CD14-positive monocyte (primary cell): Measurements from ENCODE around the gene KIFC3. TPM values are rescaled to one million over a fixed set of nuclear protein-coding genes. Genes with fewer than 3 reads are reported as not detected.

Source experiments
- DNase-seq, 3 donors: peaks; one replicate each; pipeline ENCODE4 v3.0.0-alpha.2; 2011 to 2022
- H2AFZ ChIP-seq: 2 replicates; pipeline ENCODE4 v1.6.0; 2012; ENCODE audit warnings: mild to moderate bottlenecking, low read depth, low read length, inconsistent platforms; ENCODE audit not compliant: insufficient read depth, poor library complexity, severe bottlenecking
- H3K27ac ChIP-seq, 2 donors: 1 replicate in 1 of 2; 2 replicates in 1 of 2; pipeline ENCODE4 v1.5.1; 2012 to 2013; ENCODE audit warnings: low read length in 2 of 2, control low read depth in 1 of 2, inconsistent platforms in 1 of 2, low read depth in 1 of 2, mild to moderate bottlenecking in 1 of 2
- H3K27me3 ChIP-seq, 2 donors: one replicate each; pipeline versions ENCODE4 v1.6.0 to v1.6.1; 2011 to 2013; ENCODE audit warnings: low read length in 2 of 2; ENCODE audit not compliant: control insufficient read depth in 2 of 2, insufficient read depth in 2 of 2
- H3K36me3 ChIP-seq, 2 donors: replicated peaks in 1 of 2; 1 replicate in 1 of 2; 2 replicates in 1 of 2; pipeline versions ENCODE4 v1.5.1 to v1.6.1; 2012 to 2013; ENCODE audit warnings: low read length in 2 of 2, control low read depth in 1 of 2, inconsistent platforms in 1 of 2, mild to moderate bottlenecking in 1 of 2; ENCODE audit not compliant: insufficient read depth in 2 of 2, control insufficient read depth in 1 of 2
- H3K4me1 ChIP-seq, 2 donors: 1 replicate in 1 of 2; 2 replicates in 1 of 2; pipeline versions ENCODE4 v1.5.1 to v1.6.1; 2012 to 2013; ENCODE audit warnings: low read length in 2 of 2, control low read depth in 1 of 2, inconsistent platforms in 1 of 2, mild to moderate bottlenecking in 1 of 2, moderate library complexity in 1 of 2; ENCODE audit not compliant: insufficient read depth in 2 of 2, control insufficient read depth in 1 of 2
- H3K4me2 ChIP-seq: replicated peaks from 2 replicates; pipeline ENCODE3; 2012; ENCODE audit warnings: low read length, moderate library complexity, mild to moderate bottlenecking; ENCODE audit not compliant: poor library complexity, severe bottlenecking; ENCODE audit errors: extremely low read depth
- H3K4me3 ChIP-seq, 3 experiments: fragments of 200-600 bp in 1 of 3; sonication (generic) in 1 of 3; replicated peaks in 1 of 3; 1 replicate in 2 of 3; 2 replicates in 1 of 3; pipeline ENCODE4 v1.5.1; 2011 to 2013; ENCODE audit warnings: low read length in 3 of 3, mild to moderate bottlenecking in 3 of 3, control low read depth in 2 of 3, low read depth in 2 of 3, inconsistent platforms in 1 of 3, moderate library complexity in 1 of 3
- H3K79me2 ChIP-seq: 2 replicates; pipeline ENCODE4 v1.6.0; 2012; ENCODE audit warnings: mild to moderate bottlenecking, control low read depth, inconsistent platforms, low read length, moderate library complexity; ENCODE audit not compliant: insufficient read depth
- H3K9ac ChIP-seq: 2 replicates; pipeline ENCODE4 v1.6.0; 2017; ENCODE audit warnings: low read length, mild to moderate bottlenecking; ENCODE audit not compliant: insufficient read depth, poor library complexity, severe bottlenecking
- H3K9me3 ChIP-seq, 2 donors: replicated peaks in 1 of 2; 1 replicate in 1 of 2; 2 replicates in 1 of 2; pipeline versions ENCODE4 v1.5.1 to v1.6.1; 2012 to 2013; ENCODE audit warnings: low read length in 2 of 2, control low read depth in 1 of 2; ENCODE audit not compliant: control insufficient read depth in 1 of 2, insufficient read depth in 1 of 2
- H4K20me1 ChIP-seq: 2 replicates; pipeline ENCODE4 v1.6.0; 2012; ENCODE audit warnings: mild to moderate bottlenecking, low read length, control low read depth, moderate library complexity; ENCODE audit not compliant: insufficient read depth
- H3K27ac Mint-ChIP-seq, 7 donors: one replicate each; pipeline ENCODE4 v1.8.0; 2020; ENCODE audit warnings: mild to moderate bottlenecking in 7 of 7, mixed read lengths in 7 of 7, moderate library complexity in 6 of 7, inconsistent platforms in 2 of 7
- H3K27me3 Mint-ChIP-seq, 3 donors: one replicate each; pipeline ENCODE4 v1.8.0; 2021 to 2022; ENCODE audit warnings: low read depth in 3 of 3, mild to moderate bottlenecking in 3 of 3, mixed read lengths in 3 of 3, moderate library complexity in 3 of 3, inconsistent platforms in 1 of 3
- H3K36me3 Mint-ChIP-seq, 2 donors: one replicate each; pipeline ENCODE4 v1.8.0; 2020; ENCODE audit warnings: mixed read lengths in 2 of 2, inconsistent platforms in 1 of 2, mild to moderate bottlenecking in 1 of 2
- H3K4me1 Mint-ChIP-seq: one replicate; pipeline ENCODE4 v1.8.0; 2020; ENCODE audit warnings: mild to moderate bottlenecking, mixed read lengths
- H3K4me3 Mint-ChIP-seq, 2 donors: one replicate each; pipeline ENCODE4 v1.8.0; 2020; ENCODE audit warnings: mild to moderate bottlenecking in 2 of 2, mixed read lengths in 2 of 2, moderate library complexity in 1 of 2
- H3K9me3 Mint-ChIP-seq, 7 donors: one replicate each; pipeline ENCODE4 v1.8.0; 2020 to 2022; ENCODE audit warnings: mixed read lengths in 7 of 7, mild to moderate bottlenecking in 6 of 7, moderate library complexity in 6 of 7, inconsistent platforms in 2 of 7
- WGBS: methylation state at CpG from one replicate; pipeline ENCODE4 v1.1.5; 2013; ENCODE audit warnings: missing lambda C conversion rate; ENCODE audit not compliant: insufficient coverage; 5-methylcytosine and 5-hydroxymethylcytosine counted together
- intact Hi-C, 2 donors: fragments of 100-400 bp; cut with micrococcal nuclease; formaldehyde crosslinking; loops; one replicate each; pipeline versions ENCODE4 v1.15.0 to v1.15.1; 2023
- polyA plus RNA-seq, 3 donors: library from polyadenylated mRNA; depleted of rRNA in 1 of 3; unstranded in 2 of 3; stranded (reverse) in 1 of 3; fragments of 300-500 nt in 2 of 3; fragments of >200 nt in 1 of 3; fragmentation: Illumina TruSeq in 2 of 3; gene quantifications; 1 replicate in 2 of 3; 2 replicates in 1 of 3; pipeline ENCODE4 v1.2.3, GENCODE V29; 2012 to 2021
- TF ChIP-seq, protein P1 (sequence below): fragments of 200-600 bp; IDR thresholded peaks from one replicate; pipeline ENCODE4 v1.8.0; 2022; ENCODE audit warnings: antibody characterized with exemption, mild to moderate bottlenecking

The KIFC3 gene
- polyA plus RNA-seq, 3 donors, result 0.24 to 1.7 TPM; not detected in 1

DNA sequence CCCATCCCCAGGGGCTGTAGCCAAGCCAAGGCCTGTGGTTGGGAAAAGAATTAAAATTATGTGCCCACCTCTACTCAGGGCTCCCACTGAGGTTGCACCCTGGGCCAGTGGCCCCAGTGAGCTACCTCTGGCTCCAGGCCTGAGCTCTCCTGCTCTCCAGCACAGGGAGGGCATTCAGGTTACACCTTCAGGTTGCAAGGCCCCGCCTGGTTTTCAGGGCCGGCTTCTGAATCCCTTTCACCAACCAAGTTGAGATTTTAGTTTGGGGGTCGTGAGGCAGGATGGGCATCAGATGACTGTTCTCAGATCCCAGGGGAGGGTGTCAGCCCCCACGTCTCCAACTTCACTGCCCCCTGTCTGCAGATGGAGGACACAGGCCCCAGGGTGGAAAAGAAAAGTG, 74.7 kb downstream of the KIFC3 start:
- peaks cover 0 to 5% (median 5%) of the 10 kb centered on the region in 3 donors for H3K27me3 Mint-ChIP-seq
- 100% methylated on average over 1 of the region's 4 CpGs for WGBS
- Histone ChIP-seq H2AFZ (no peak overlapping the region), H3K79me2 (no peaks in the 10 kb centered on the region), H3K9ac (no peak overlapping the region), H3K27me3 (no peaks in the 10 kb centered on the region), H3K36me3 (no peaks in the 10 kb centered on the region), H3K4me3 (no peak overlapping the region), H3K4me2 (no peak overlapping the region), H3K27ac (no peak overlapping the region), H4K20me1 (no peaks in the 10 kb centered on the region), H3K4me1 (peaks cover 0 to 7% of the 10 kb centered on the region in 2 donors), H3K9me3 (no peaks in the 10 kb centered on the region)
- no peaks in the 10 kb centered on the region for H3K36me3 Mint-ChIP-seq
- peaks cover 0 to 3% (median 0%) of the 10 kb centered on the region in 7 donors for H3K9me3 Mint-ChIP-seq
- TF ChIP-seq, protein P1, sequence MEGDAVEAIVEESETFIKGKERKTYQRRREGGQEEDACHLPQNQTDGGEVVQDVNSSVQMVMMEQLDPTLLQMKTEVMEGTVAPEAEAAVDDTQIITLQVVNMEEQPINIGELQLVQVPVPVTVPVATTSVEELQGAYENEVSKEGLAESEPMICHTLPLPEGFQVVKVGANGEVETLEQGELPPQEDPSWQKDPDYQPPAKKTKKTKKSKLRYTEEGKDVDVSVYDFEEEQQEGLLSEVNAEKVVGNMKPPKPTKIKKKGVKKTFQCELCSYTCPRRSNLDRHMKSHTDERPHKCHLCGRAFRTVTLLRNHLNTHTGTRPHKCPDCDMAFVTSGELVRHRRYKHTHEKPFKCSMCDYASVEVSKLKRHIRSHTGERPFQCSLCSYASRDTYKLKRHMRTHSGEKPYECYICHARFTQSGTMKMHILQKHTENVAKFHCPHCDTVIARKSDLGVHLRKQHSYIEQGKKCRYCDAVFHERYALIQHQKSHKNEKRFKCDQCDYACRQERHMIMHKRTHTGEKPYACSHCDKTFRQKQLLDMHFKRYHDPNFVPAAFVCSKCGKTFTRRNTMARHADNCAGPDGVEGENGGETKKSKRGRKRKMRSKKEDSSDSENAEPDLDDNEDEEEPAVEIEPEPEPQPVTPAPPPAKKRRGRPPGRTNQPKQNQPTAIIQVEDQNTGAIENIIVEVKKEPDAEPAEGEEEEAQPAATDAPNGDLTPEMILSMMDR, result no peak
- intact Hi-C loops, result no loop called here
- H3K27ac Mint-ChIP-seq, result no peak overlapping the region
- DNase-seq, result no peak
- H3K4me1 Mint-ChIP-seq, result peaks cover 12% of the 10 kb centered on the region
- no peak overlapping the region for H3K4me3 Mint-ChIP-seq

DNA sequence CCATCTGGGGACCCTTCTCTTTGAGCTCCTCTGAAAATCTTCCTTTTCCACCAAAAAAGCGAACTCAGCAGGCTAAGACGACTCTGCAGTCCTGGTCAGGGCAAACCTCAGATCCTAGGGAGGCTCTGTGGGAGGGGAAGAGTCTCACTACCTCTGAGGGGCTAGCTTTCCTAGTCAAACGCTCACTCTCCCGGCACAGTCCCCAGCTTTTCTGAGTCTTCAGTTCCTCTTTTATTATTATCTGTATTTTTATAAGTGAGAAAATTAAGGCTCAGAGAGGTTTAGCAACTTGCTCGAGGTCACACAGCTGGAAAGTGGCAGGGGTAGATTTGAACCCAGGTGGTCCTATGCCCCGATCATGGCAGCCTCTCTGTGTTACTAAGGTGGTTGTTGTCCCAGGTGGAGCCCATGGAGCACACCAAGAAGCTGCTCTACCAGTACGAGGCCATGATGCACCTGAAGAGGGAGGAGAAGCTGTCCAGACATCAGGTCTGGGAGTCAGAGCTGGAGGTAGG, 75.8 kb downstream of the KIFC3 start:
- no peak overlapping the region for H3K9ac ChIP-seq
- WGBS, result 92% methylated on average over 3 of the region's 7 CpGs
- no peak overlapping the region for H3K4me3 ChIP-seq
- no peak for DNase-seq
- H3K9me3 Mint-ChIP-seq, result peaks cover 0 to 3% (median 0%) of the 10 kb centered on the region in 7 donors
- H3K36me3 Mint-ChIP-seq, result no peaks in the 10 kb centered on the region
- no peak overlapping the region for H3K27ac Mint-ChIP-seq
- peaks cover 0 to 5% (median 5%) of the 10 kb centered on the region in 3 donors for H3K27me3 Mint-ChIP-seq
- peaks cover 9% of the 10 kb centered on the region for H3K4me1 Mint-ChIP-seq
- intact Hi-C loops, result no loop called here
- H4K20me1 ChIP-seq, result no peaks in the 10 kb centered on the region
- H3K4me2 ChIP-seq, result no peak overlapping the region
- no peaks in the 10 kb centered on the region for H3K36me3 ChIP-seq
- H3K27ac ChIP-seq, result no peak overlapping the region
- TF ChIP-seq, protein P1, result no peak
- no peak overlapping the region for H3K4me3 Mint-ChIP-seq
- H3K4me1 ChIP-seq, result peaks cover 0 to 1% of the 10 kb centered on the region in 2 donors
- H3K27me3 ChIP-seq, result no peaks in the 10 kb centered on the region
- H3K79me2 ChIP-seq, result no peaks in the 10 kb centered on the region
- no peaks in the 10 kb centered on the region for H3K9me3 ChIP-seq
- no peak overlapping the region for H2AFZ ChIP-seq
